HG02981 (cell line): Measurements from ENCODE around the gene GOLGB1.
"Not testable (repeated sequence)": the region's sequence is repeated elsewhere in the genome, so short reads cannot be mapped to it uniquely, and the experiment has no call there.

Experiments
- ATAC-seq: cut with Tn5 transposase; IDR thresholded peaks from one replicate; pipeline ENCODE4 v1.9.1; 2021; ENCODE audit warnings: mild to moderate bottlenecking, moderate library complexity; ENCODE audit not compliant: unreplicated experiment

The GOLGB1 gene

DNA sequence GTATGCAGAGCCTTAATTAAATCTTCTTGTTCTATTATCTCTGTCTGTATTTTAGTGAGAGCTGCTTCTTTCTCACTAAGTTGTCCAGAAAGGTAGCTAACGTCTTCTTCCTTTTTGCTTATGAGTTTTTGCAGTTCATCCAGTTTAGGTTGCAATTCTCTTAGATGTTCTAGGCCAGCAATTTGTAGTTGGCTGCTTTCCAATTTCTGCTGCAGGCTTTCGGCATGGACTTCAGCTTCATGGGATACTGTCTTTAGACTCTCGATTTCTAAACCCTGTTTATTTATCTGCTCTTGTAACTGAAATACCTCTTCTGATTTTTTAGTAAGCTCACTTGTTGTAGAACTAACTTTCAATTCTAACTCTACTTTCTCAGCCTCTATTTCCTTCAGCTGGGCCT lies 53.4 kb downstream of the GOLGB1 start:
- ATAC-seq: no peak

DNA sequence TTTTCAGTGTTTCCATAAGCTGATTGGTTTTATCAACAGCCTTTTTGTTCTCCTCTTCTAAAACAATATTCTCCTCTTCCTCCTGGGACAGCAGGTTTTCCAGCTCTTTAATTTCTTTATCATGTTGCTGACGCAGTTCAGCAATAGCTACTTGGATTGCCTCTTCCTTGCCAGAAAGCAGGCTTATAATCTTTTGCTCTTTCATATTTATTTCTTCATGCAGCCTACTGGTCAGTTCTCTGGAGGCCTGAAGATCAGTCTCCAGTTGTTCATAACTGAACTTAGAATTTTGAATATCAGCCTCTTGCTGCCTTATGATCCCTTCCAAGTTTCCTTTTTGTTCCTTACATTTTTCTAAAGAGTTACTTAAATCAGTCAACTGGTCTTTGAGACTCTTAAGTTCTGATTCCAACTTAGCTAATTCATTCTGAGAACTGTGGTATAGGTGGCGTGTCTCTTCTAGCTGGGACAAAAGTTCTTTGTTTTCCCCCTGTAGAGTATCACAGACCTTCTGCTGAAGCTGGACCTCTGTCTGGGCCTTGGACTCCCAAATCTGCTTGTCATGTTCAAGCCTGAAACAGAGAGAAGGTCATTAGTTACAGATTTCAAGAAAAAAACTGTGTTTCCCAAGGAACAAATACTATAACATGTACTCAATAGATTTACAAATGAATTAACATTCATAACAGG lies 57.4 kb downstream of the GOLGB1 start:
- no peak for ATAC-seq

- ATAC-seq: peak; percentile 61
Observed at GRCh38 chr3:121690777-121691405, 58.6 kb downstream of the GOLGB1 start.

DNA sequence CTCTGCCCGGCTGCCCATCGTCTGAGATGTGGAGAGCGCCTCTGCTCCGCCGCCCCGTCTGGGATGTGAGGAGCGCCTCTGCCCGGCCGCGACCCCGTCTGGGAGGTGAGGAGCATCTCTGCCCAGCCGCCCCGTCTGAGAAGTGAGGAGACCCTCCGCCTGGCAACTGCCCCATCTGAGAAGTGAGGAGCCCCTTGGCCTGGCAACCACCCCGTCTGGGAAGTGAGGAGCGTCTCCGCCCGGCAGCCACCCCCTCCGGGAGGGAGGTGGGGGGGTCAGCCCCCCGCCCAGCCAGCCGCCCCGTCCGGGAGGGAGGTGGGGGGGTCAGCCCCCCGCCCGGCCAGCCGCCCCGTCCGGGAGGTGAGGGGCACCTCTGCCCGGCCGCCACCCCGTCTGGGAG lies 60.8 kb downstream of the GOLGB1 start:
- not testable (repeated sequence) for ATAC-seq

GRCh38 chr3:121681792-121682191 lies 67.7 kb downstream of the GOLGB1 start:
- ATAC-seq: no peak

DNA sequence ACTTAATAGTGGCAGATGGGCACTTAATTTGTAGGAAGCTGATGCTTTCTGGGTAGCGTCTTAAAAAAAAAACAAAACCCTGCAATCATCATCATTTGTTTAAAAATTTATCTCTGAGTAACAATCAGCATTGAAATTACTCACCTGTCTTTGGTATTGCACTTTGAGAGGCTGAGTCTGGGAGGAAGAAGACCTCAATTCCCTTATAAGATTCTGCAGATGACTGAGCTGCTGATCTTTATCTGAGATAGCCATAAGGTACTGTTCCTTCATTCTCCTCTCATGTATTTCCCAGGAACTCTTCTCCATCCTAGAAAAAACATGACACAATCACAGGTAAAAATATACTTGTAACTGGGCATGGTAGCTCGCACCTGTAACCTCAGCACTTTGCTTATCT lies 72.4 kb downstream of the GOLGB1 start:
- ATAC-seq: no peak

DNA sequence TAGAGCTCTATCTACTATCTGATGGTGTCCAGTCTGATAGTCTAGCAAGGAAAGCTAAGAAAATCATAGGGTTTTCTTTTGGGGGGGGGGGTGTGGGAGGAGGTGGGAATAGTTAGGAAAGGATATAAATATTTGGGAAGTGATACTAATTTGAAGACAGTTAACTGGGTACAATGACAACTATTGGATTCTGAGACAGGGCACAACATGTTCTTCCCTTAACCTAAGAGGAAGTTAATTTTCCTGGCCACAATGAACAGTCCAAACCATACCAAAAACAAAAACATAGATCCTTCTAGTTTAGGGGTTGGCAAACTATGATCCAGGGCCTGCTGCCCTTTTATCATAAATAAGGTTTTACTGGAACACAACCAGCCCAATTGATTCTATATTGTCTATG lies 78.9 kb downstream of the GOLGB1 start:
- ATAC-seq: no peak

- ATAC-seq: no peak
Observed at GRCh38 chr3:121667333-121667732, 82.2 kb downstream of the GOLGB1 start.

- no peak for ATAC-seq
Observed at GRCh38 chr3:121665488-121665887, 84.1 kb downstream of the GOLGB1 start.

- ATAC-seq: no peak
Observed at GRCh38 chr3:121663171-121663847, 86.2 kb downstream of the GOLGB1 start.

DNA sequence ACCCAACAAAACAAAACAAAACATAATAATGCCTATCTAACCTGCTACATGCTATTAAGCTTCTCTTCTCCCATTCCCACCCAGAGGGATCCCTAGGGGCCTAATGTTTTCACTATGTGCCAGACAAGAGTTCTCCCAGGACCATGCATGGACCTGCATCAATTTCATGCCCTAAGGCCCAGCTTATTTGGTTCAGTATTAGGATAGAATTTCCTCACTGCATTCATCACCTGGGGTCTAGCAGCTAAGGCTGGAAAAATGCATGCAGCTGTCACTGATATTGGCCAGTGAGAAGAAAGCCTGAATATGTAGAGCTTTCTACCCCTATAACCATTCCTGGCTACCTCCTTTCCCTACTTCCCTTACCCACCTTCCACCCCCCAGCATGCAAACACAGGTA lies 86.8 kb downstream of the GOLGB1 start:
- ATAC-seq: no peak

DNA sequence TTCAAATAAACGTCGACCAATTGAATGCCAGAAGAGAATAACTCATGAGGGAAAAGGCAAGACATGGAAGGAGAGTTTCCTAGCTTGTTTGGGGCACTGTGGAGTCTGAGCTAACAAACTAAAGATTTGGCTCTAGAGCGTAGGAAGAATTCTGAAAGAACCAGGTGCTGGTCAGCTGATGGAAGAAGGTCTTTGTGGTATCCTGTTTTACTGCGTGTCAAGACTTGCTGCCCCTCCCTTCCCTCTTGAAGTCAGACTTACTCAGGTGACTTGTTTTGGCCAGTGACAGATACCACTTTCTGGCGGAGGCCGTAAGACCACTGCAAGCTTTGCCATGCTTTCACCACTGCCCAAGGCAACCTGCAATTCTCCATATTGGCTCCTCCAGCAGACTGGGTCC lies 88.2 kb downstream of the GOLGB1 start:
- no peak for ATAC-seq

GRCh38 chr3:121660356-121661171 lies 89.0 kb downstream of the GOLGB1 start, which contains the start of gene HCLS1:
Gene HCLS1, minus strand, starts transcription at chr3:121660903. Its CDS starts 2,556 bp downstream, at chr3:121658347.
- peak; percentile 85 for ATAC-seq

- ATAC-seq: no peak
Observed at GRCh38 chr3:121659586-121659985, 90.0 kb downstream of the GOLGB1 start.

DNA sequence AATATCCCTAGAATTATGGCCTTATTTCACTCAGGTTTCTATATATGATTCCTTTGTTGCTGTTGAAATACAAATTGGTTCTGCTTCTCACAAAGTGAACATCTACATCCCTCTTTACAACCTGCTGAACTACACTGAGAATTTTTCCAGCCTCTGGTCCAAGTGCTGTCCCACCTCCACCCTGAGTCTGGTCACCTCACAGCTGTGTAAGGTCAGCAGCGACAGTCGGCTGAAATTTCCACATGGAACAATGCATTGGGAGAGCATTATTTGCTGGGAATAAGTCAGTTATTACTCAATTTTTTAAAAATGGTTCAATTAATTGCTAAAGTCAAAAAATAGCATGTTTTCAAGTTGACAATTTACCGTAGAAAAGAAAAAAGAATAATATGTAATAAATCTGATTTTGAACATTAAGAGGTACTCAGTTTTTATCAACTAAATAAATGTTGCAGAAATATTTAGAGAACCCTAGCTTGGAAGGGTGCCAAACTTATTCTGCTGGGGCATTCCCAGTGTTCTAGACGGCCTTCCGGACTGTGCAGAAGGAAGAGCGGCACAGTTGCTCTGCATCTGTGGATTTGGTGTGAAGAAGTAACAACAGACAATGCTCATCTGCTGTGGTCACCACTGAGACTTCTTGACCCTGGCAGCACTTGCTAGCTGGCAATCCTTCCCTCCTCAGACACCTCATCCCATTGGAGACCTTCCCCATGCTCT lies 90.7 kb downstream of the GOLGB1 start:
- ATAC-seq: no peak

DNA sequence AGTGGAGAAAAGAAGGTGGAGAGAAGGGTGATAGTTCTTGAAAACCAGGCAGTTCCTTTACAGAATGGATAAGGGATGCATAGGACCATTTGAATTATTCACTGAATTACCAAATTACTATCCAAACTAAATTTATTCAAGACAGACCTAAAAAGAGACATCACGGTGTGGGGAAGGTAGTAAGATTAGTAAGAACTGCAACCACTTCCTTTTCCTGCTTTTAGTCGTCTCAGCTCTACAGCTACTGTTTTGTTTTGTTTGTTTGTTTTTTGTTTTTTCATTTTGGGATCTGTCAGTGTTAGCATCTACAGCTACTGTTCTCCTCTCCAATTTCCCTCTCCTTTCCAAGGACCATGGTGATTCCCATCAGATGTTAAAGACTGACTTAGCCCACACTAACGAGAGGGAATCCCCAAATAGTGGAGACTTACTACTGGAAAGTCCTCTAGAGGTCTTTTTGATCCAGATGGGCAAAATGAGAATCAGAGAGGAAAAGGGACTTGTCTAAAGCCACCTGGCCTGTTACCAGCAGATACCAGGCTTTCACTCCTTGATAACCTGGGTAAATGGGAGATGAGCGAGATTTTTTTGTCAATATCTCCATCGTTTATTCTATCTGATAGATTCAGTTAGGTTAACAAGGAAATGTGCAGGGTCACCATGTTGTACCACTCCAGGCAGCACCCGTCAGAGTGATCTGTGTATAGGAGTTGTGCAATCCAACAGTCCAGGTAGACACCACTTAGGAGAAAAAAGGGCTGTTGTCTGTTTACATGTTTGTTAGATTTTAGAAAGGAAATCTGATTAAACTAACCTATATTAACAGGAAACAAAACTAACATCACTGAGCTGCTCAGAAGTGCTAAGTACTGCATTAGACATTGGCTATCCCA lies 94.8 kb downstream of the GOLGB1 start:
- ATAC-seq: peak; percentile 67

DNA sequence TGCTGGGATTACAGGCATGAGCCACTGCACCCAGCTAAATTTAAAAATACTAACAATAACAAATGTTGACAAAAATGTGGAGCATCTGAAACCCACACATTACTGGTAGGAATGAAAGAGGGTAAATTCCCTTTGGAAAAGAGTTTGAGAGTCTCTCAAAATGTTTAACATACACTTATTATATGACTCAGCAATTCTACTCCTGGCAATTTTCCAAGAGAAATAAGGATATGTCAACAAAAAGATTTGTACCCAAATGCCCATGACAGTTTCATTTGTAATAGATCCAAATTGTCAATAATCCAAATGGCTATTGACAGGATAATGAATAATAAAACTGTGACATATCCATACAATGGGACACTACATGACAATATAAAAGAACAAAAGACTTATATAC lies 97.9 kb downstream of the GOLGB1 start:
- no peak for ATAC-seq

DNA sequence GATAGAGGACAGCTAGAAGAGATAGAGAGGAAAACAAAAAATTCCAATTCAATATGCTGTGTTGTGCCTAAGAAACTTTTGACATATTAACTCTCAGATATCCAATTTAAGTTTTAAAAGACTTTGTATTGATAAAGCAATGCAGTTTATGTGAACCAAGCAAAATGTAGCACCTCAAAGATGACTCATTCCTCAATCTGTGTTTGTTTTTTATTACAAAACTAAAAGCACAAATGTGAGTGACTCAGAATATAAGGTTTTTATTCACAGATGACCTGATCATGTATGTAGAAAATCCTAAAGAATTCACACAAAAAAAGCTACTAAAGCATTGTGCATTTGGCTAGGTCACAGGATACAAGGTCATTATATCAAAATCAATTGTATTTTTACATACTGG lies 99.9 kb downstream of the GOLGB1 start:
- ATAC-seq: no peak

- no peak for ATAC-seq
Observed at GRCh38 chr3:121648219-121648958, 101.2 kb downstream of the GOLGB1 start.
